Kidney (tissue), 14 donors: Measurements from ENCODE around the gene PPM1E. TPM values are rescaled to one million over a fixed set of nuclear protein-coding genes. Genes with fewer than 3 reads are reported as not detected.

Experiments used
- DNase-seq, 5 donors: peaks; one replicate each; pipeline ENCODE4 v3.0.0-alpha.2; 2013 to 2020
- FAIRE-seq: peaks from 2 replicates; lab custom pipeline; 2012; peaks lifted over from hg19 to GRCh38; lab: Jason Lieb, UNC
- H3K27ac ChIP-seq, 2 donors: one replicate each; pipeline ENCODE4 v1.7.0; 2013; ENCODE audit warnings: low read depth in 2 of 2, low read length in 2 of 2, inconsistent platforms in 1 of 2
- H3K27me3 ChIP-seq: one replicate; pipeline ENCODE4 v1.7.1; 2013; ENCODE audit warnings: low read length, inconsistent platforms; ENCODE audit not compliant: control insufficient read depth, insufficient read depth
- H3K36me3 ChIP-seq, 3 donors: one replicate each; pipeline versions ENCODE4 v1.7.0 to v1.7.1; 2013; ENCODE audit warnings: low read length in 3 of 3, control low read depth in 1 of 3, inconsistent platforms in 1 of 3; ENCODE audit not compliant: insufficient read depth in 3 of 3, control insufficient read depth in 2 of 3
- H3K4me1 ChIP-seq, 3 donors: one replicate each; pipeline versions ENCODE4 v1.7.0 to v1.7.1; 2013; ENCODE audit warnings: low read length in 3 of 3, inconsistent platforms in 1 of 3, low read depth in 1 of 3; ENCODE audit not compliant: control insufficient read depth in 2 of 3, insufficient read depth in 2 of 3
- H3K4me3 ChIP-seq, 3 donors: one replicate each; pipeline versions ENCODE4 v1.7.0 to v1.8.1; 2013; ENCODE audit warnings: low read length in 3 of 3, control low read depth in 1 of 3, inconsistent platforms in 1 of 3
- H3K9ac ChIP-seq, 3 donors: one replicate each; pipeline versions ENCODE4 v1.7.0 to v1.7.1; 2013; ENCODE audit warnings: low read length in 3 of 3, control low read depth in 1 of 3, inconsistent platforms in 1 of 3
- H3K9me3 ChIP-seq, 3 donors: one replicate each; pipeline versions ENCODE4 v1.7.0 to v1.7.1; 2013; ENCODE audit warnings: low read length in 3 of 3, control low read depth in 1 of 3, inconsistent platforms in 1 of 3; ENCODE audit not compliant: control insufficient read depth in 2 of 3, insufficient read depth in 1 of 3
- CTCF ChIP-seq: IDR thresholded peaks from 3 replicates; pipeline ENCODE4 v1.5.1; 2012; ENCODE audit warnings: mild to moderate bottlenecking, moderate library complexity, borderline replicate concordance; ENCODE audit not compliant: insufficient read depth; ENCODE audit errors: extremely low read depth
- intact Hi-C: fragments of 100-400 bp; cut with DNase I; formaldehyde crosslinking; loops from one replicate; pipeline ENCODE4 v1.11.1; 2022
- polyA plus RNA-seq: library from polyadenylated mRNA; stranded (reverse); fragments of 350-450 nt; fragmentation: Illumina TruSeq; extraction: RNeasy Lipid Tissue Mini Kit (QIAGEN cat#74804); gene quantifications from one replicate; pipeline ENCODE4 v1.2.3, GENCODE V29; 2014; ENCODE audit warnings: low read depth, low replicate concordance; ENCODE audit not compliant: insufficient read depth
- total RNA-seq: library from RNA; stranded (reverse); fragmentation: NEBNext Ultra II Directional; extraction: Animal tissue kit (Norgen Biotek cat#: 25700); gene quantifications from one replicate; pipeline ENCODE4 v1.2.1, GENCODE V29; 2021
- donor health status: control.
- donor health status: control.
- donor health status: control.
- donor health status: control.
- donor health status: control.
- donor health status: DM: yes; HTN: yes; CAD: no.
- donor health status: Normal renal cell carcinoma (clear cell type).

Gene PPM1E
- total and polyA plus RNA-seq, 2 donors from 2014 or later = 0.47 to 0.82 TPM

- Histone ChIP-seq H3K27me3 (no peaks in the 10 kb centered on the region), H3K9me3 (no peaks in the 10 kb centered on the region), H3K27ac (no peak overlapping the region), H3K9ac (no peak overlapping the region), H3K4me3 (no peak overlapping the region), H3K4me1 (peaks cover 0 to 3% (median 0%) of the 10 kb centered on the region in 3 donors), H3K36me3 (no peaks in the 10 kb centered on the region)
- TF ChIP-seq CTCF = no peak
- no peak for DNase-seq
- intact Hi-C loops = no loop called here
- no peak for FAIRE-seq
Observed at GRCh38 chr17:58968426-58969061, 212.9 kb downstream of the PPM1E start.

GRCh38 chr17:58969156-58969555 is 213.5 kb downstream of the PPM1E start:
- FAIRE-seq (no peak), DNase-seq (peak in 3 of 5 donors; percentile 41 to 85 (median 82))
- TF ChIP-seq CTCF = no peak
- H3K4me1 ChIP-seq = peaks cover 0 to 3% (median 0%) of the 10 kb centered on the region in 3 donors
- intact Hi-C loops = no loop called here
- no peak overlapping the region for H3K27ac ChIP-seq
- no peaks in the 10 kb centered on the region for H3K36me3 ChIP-seq
- H3K4me3 ChIP-seq = no peak overlapping the region
- no peaks in the 10 kb centered on the region for H3K27me3 ChIP-seq
- H3K9ac ChIP-seq = no peak overlapping the region
- no peaks in the 10 kb centered on the region for H3K9me3 ChIP-seq

- intact Hi-C loops = no loop called here
- FAIRE-seq (no peak), DNase-seq (peak in 1 of 5 donors; percentile 39)
- Histone ChIP-seq H3K4me3 (no peak overlapping the region), H3K27ac (no peak overlapping the region), H3K4me1 (peaks cover 0 to 3% (median 0%) of the 10 kb centered on the region in 3 donors), H3K27me3 (no peaks in the 10 kb centered on the region), H3K36me3 (no peaks in the 10 kb centered on the region), H3K9ac (no peak overlapping the region), H3K9me3 (no peaks in the 10 kb centered on the region)
- TF ChIP-seq CTCF = no peak
Observed at GRCh38 chr17:58969612-58970011, 214.0 kb downstream of the PPM1E start.
